GM21576 (cell line): ENCODE data around the gene ZPBP2.

Source experiments
- ATAC-seq: cut with Tn5 transposase; IDR thresholded peaks from one replicate; pipeline ENCODE4 v1.9.1; 2021; ENCODE audit warnings: mild to moderate bottlenecking, moderate library complexity; ENCODE audit not compliant: unreplicated experiment

Gene ZPBP2

GRCh38 chr17:39904990-39905288, 36.9 kb downstream of the ZPBP2 start:
- no peak for ATAC-seq

DNA sequence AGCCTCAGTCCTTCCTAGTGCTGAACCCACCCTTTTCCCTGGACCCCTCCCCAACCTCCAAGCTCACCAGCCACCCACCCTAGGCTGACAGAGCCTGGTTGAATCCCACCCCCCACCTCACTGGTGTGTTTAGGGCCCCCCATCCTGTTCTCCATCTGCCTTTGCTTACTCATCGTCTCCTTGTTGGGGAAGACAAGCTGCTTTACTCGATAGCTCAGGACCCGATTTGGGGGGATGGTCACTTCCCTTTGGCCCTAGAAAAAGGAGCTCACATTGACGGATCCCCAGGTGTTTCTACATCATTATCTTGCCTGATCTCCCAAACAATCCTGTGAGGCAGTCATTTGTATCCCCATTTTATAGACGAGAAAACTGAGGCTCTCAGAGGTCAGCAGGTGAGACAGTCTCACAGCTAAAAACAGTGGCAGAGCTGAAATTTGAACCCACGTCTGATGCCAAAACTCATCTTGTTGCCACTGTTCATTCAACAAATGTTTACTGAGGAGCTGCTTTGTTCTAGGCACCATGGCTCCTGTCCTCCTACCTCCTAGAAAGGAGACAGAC, 40.9 kb downstream of the ZPBP2 start:
- no peak for ATAC-seq

DNA sequence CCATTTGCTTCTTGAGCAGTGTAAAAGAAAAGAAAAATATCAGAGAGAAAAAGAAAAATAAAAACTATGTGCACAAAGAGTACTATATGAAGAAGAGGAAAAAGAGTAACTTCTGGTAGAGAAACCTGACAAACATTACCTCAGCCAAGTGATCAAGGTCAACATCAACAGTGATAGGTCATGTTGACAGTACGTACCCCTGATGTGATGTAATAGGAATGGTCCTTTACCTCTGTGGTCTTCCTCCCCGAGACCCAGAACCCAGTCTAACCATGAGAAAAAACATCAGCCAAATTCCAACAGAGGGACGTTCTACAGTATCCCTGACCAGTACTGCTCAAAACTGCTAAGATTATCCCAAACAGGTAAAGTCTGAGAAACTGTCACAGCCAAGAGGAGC, 46.0 kb downstream of the ZPBP2 start:
- ATAC-seq, result no peak

GRCh38 chr17:39915559-39915958, 47.6 kb downstream of the ZPBP2 start:
- ATAC-seq, result no peak

GRCh38 chr17:39916918-39917317, 48.9 kb downstream of the ZPBP2 start:
- no peak for ATAC-seq

DNA sequence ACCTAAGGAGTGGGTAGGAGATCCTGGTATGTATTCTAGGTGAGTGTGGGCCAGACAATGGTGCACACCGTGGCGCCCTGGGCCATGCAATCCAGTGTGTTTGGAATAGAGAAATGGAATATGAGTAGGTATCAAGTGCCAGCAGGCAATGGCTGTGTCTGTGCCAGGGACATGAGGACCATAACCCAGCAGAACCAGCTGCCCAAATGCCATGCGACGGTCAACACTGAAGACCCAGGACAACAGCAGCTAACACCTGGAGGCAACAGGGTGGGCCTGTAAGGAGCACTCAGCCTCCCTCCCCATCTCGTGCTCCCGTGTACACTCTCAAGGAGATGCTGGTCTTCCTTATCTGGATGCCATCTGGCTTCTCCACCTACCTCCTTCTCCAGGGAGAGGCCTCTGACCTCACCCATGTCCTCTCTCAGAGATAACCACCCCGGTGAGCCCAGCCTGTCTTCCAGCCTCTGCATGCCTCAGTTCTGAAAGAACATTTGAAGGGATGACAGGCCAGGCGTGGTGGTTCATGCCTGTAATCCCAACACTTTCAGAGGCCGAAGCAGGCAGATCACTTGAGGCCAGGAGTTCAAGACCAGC, 51.2 kb downstream of the ZPBP2 start:
- no peak for ATAC-seq

DNA sequence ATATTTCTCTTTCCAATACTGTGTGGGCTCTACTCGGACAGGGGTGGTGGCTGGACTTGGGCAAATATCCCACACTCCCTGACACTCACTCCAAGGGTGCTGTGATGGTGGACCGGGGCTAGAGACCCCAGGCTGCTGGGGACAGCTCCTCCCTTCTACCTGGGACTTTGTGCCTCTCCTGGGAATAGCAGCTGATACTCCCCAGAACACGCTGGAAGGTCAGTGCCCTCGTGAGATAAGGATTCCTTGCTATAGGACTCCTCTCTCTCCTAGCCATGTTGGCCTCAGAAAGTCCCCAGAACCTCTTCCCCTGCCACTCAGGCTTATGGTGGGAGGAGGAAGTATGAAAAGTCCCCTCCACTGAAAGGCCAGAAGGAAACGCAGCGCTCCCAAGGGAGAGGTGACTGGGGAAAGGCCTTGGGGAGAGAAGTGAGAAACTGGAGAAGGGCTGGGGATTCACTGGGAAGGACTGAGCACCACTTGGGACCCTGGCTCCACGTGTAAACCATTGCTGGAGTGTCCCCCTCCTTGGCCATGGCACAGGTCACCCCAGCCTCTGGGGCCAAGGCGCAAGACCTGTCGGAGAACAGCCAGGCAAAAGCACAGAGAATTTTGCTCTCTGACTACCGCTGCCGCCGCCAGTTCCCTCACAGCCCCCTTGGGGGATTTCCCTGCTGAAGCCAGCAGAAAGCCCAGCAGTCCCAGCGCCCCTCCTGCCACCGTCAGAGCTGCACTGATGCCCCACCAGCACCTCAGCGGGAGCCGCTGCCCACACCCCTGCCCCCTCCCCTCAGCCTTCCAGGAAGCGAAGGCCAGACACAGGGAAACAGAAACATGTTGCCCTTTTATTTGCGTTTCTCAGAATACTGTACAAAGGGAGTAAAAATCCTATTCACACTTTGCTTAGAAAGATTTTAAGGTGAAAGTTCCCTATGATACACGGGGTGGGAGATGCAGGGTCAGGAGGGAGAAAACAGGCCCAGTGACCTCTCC, 52.5 kb downstream of the ZPBP2 start:
- no peak for ATAC-seq

GRCh38 chr17:39921323-39921722, 53.3 kb downstream of the ZPBP2 start:
- no peak for ATAC-seq

- no peak for ATAC-seq
Measured at GRCh38 chr17:39922006-39922405, 54.0 kb downstream of the ZPBP2 start.

DNA sequence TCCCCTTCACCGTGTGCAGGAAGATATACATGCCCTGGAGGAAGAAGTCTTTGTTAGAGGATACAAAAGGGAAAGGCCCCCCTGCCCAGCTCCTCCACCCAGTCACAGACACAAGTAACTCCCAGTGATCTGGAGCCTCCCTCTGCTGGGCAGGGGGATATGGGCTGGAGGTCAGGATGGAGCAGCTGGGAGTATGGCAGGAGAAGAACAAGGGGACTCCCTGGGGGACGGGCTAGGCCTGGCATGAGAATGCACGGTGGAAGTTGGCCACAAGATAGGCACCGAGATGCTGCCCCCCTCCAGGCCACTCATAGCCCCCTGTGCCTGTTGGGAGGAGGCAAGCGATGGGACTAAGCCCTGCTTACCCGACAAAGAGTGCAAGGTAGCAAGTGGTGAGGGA, 55.2 kb downstream of the ZPBP2 start:
- ATAC-seq, result no peak

DNA sequence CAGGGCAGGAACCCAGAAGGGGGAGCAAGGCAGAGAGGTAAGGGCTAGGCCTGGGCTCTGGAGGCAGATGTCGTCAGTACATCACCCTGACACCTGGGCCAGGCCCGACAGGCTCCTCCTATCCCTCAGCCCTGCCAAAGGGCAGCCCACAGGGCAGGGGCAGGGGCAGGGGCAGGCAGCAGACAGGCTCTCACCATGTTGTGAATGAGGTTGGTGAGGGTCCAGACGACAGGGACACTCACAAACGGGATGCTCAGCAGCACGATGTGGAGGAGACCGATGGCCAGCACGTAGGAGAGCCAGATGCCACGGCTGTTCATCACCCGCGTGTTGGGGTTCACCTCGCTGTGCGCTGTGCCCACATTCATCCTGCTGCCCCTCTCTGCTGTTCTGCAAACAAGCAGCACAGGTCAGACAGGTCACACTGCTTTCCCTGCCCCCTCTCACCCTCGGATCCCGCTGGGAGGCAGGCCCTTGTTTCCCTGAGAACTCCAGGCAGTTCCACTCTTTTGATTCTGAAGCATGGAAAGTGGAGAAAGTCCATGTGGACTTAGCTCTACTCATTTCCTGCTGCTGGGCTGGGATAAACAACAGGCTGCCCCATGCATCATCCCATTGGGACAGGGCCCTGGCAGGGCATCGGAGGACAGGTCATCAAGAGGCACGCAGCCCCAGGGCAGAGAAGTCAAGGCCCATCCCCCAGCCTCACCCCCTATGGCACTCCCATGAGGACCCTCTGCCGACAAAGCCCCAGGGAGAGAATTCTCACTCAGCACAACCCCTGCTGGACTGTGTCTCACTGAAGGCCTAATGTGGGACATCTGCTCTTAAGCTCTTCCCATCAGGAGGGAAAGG, 56.1 kb downstream of the ZPBP2 start:
- ATAC-seq, result no peak

DNA sequence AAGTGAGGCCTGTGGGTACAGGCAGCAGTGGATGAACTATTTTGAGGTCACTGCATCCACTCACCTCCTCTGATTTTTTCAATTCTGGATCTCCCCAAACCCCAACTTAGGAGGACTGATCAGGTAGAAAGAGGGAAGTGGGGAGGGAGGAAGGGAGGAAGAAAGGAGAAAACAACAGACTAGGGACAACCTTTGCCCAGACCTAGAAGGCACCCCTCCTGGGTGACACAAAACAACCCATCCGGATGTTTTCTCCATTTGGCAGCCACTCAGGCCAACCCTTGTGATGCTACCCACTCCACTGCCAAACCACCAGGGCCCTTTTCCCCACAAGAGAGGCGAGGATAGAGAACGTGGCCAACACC, 56.7 kb downstream of the ZPBP2 start:
- no peak for ATAC-seq

DNA sequence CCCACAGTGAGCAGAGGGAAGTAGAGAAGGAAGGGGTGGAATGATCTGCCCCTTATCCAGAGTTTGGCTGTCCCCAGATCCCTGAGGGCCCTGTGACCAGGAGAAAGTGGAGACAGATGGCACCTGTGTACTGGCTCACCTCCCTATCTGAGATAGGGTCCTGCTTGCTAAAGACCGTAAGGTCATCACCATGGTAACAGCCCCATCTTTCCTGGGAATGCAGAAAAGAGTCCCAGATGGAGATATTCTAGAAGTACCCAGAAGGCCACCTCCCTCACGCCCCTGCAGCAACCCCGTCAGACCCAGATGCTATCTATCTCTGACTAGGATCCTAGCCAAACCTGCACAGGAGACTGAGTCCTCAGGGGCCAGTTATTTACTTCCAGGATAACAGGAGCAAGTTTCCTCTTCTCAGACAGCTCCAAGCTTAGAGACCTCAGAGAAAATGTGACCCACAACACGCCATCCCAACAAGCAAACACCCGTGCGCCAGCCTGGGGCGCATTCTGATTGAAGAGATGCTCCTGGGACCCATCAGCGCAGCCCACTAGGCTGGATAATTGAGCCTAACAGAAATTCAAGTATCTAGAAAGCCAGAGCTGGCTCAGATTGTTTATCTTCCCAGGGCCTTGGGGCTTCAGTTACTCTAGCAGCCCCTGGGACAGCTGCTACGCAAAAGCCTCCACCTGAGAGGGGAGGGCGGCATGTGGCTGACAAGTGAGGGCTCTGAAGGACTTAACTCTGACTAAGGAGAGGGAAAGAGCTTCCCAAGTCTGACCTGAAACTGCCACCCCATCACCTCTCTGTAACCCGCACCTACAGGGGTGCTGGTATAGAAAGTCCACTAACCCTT, 57.5 kb downstream of the ZPBP2 start:
- ATAC-seq, result no peak

DNA sequence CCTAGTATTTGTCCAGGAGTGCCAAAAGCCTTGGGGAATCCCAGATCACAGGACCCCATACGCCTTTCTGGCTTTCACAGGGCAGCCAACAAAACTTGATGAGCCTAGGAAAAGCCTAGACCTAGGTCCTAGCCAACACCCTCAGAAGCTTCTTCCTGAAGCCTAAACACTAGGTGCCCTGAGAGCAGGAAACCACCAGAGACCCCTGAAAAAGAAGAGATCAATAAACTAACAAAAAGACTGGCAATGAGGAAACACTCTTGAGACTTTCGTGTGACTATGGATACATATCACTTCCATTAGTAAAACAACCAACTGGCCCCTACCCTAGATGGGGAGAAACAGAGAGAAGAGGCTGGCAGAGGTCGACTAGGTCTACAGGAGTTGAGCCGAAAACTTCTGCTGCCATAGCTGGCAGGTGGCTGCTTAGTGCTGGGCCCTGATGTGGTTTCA, 58.2 kb downstream of the ZPBP2 start:
- ATAC-seq, result no peak

GRCh38 chr17:39926588-39927100, 58.6 kb downstream of the ZPBP2 start:
- ATAC-seq, result no peak
